Endothelial cell of umbilical vein (primary cell): ENCODE results near the gene PARS2. TPM values are rescaled to one million over a fixed set of nuclear protein-coding genes. Genes with fewer than 3 reads are reported as not detected.

ENCODE experiments used
- BruUV-seq: library from RNA; stranded (reverse); fragments of 400-500 nt; replicated peaks from 2 replicates; lab custom pipeline; 2021; lab: Mats Ljungman, UMichigan
- CTCF ChIA-PET: fragments of 300-600, 350-600 bp; sonication (Branson Sonifier 250); formaldehyde crosslinking; loops from one replicate; lab custom pipeline; 2021; ENCODE audit warnings: antibody characterized with exemption, inconsistent platforms; lab: Charles Lee
- POLR2A ChIA-PET: fragments of 300-600, 350-600 bp; sonication (Branson Sonifier 250); formaldehyde crosslinking; loops from one replicate; lab custom pipeline; 2021; ENCODE audit warnings: antibody characterized with exemption, inconsistent platforms; lab: Charles Lee
- DNase-seq: peaks from one replicate; pipeline ENCODE4 v3.0.0-alpha.2; 2011; ENCODE audit warnings: low read depth, low spot score
- FAIRE-seq: peaks from 2 replicates; lab custom pipeline; 2011; peaks lifted over from hg19 to GRCh38; lab: Jason Lieb, UNC
- H2AFZ ChIP-seq: 2 replicates; pipeline ENCODE4 v1.6.0; 2012; ENCODE audit warnings: low read depth, low read length, control low read depth, inconsistent platforms
- H3K27ac ChIP-seq: 2 replicates; pipeline ENCODE4 v1.5.1; 2011; ENCODE audit warnings: low read depth, mild to moderate bottlenecking, control low read depth, low read length, moderate library complexity; ENCODE audit not compliant: insufficient read depth
- H3K27me3 ChIP-seq, 2 experiments: 2 replicates each; pipeline versions ENCODE4 v1.6.0 to v1.6.1; 2011; ENCODE audit warnings: low read length in 2 of 2, mixed read lengths in 1 of 2; ENCODE audit not compliant: control insufficient read depth in 2 of 2, insufficient read depth in 2 of 2
- H3K36me3 ChIP-seq, 2 experiments: 2 replicates in 1 of 2; 3 replicates in 1 of 2; pipeline ENCODE4 v1.5.1; 2011; ENCODE audit warnings: low read length in 2 of 2, mild to moderate bottlenecking in 1 of 2, moderate library complexity in 1 of 2; ENCODE audit not compliant: control insufficient read depth in 2 of 2, insufficient read depth in 2 of 2; ENCODE audit errors: extremely low read depth in 1 of 2
- H3K4me1 ChIP-seq: 3 replicates; pipeline ENCODE4 v1.5.1; 2011; ENCODE audit warnings: mild to moderate bottlenecking, low read length; ENCODE audit not compliant: control insufficient read depth, insufficient read depth; ENCODE audit errors: extremely low read depth
- H3K4me2 ChIP-seq: 2 replicates; pipeline ENCODE4 v1.6.1; 2011; ENCODE audit warnings: low read length, control low read depth, mixed read lengths; ENCODE audit not compliant: insufficient read depth
- H3K4me3 ChIP-seq, 3 experiments: fragments of 200-600 bp in 1 of 3; sonication (generic), shearing (Covaris generic) in 1 of 3; replicated peaks in 1 of 3; 2 replicates each; pipeline ENCODE4 v1.5.1; 2011 to 2016; ENCODE audit warnings: control low read depth in 3 of 3, low read length in 3 of 3, mild to moderate bottlenecking in 2 of 3, inconsistent platforms in 1 of 3, low read depth in 1 of 3, moderate library complexity in 1 of 3; ENCODE audit not compliant: insufficient read depth in 1 of 3
- H3K79me2 ChIP-seq: 2 replicates; pipeline ENCODE4 v1.6.0; 2012; ENCODE audit warnings: low read length, inconsistent platforms; ENCODE audit not compliant: control insufficient read depth, insufficient read depth
- H3K9ac ChIP-seq: replicated peaks from 2 replicates; pipeline ENCODE3; 2011; ENCODE audit warnings: low read length, control low read depth; ENCODE audit not compliant: insufficient read depth; ENCODE audit errors: extremely low read depth
- H3K9me1 ChIP-seq: replicated peaks from 3 replicates; pipeline ENCODE4 v1.6.0; 2011; ENCODE audit warnings: mild to moderate bottlenecking, low read length; ENCODE audit not compliant: control insufficient read depth, insufficient read depth; ENCODE audit errors: extremely low read depth
- H3K9me3 ChIP-seq: replicated peaks from 2 replicates; pipeline ENCODE4 v1.5.1; 2012; ENCODE audit warnings: low read length, inconsistent platforms; ENCODE audit not compliant: control insufficient read depth, insufficient read depth
- H4K20me1 ChIP-seq: replicated peaks from 2 replicates; pipeline ENCODE3; 2011; ENCODE audit warnings: mild to moderate bottlenecking, low read length; ENCODE audit not compliant: control insufficient read depth, insufficient read depth; ENCODE audit errors: extremely low read depth
- EZH2 ChIP-seq: IDR thresholded peaks from 2 replicates; pipeline ENCODE4 v1.6.1; 2012; ENCODE audit warnings: borderline replicate concordance, low read depth, mild to moderate bottlenecking, moderate library complexity, low read length, inconsistent platforms; ENCODE audit not compliant: severe bottlenecking
- FOS ChIP-seq: IDR thresholded peaks from 2 replicates; pipeline ENCODE4 v1.6.1; 2011; ENCODE audit warnings: mild to moderate bottlenecking, low read length, moderate library complexity, borderline replicate concordance; ENCODE audit not compliant: insufficient read depth
- GATA2 ChIP-seq: IDR thresholded peaks from 2 replicates; pipeline ENCODE4 v1.7.0; 2011; ENCODE audit warnings: low read depth, mild to moderate bottlenecking, moderate library complexity, mixed read lengths, low read length; ENCODE audit not compliant: insufficient read length, insufficient read depth
- JUN ChIP-seq: IDR thresholded peaks from 2 replicates; pipeline ENCODE4 v1.6.1; 2011; ENCODE audit warnings: borderline replicate concordance, low read depth; ENCODE audit not compliant: insufficient read length, insufficient read depth
- MYC ChIP-seq: IDR thresholded peaks from one replicate; pipeline ENCODE4 v1.6.1; 2011; ENCODE audit warnings: mild to moderate bottlenecking, low read depth, low read length
- POLR2A ChIP-seq: IDR thresholded peaks from 2 replicates; pipeline ENCODE4 v1.6.1; 2012; ENCODE audit warnings: low read depth, mild to moderate bottlenecking, control low read depth, low read length
- POLR2AphosphoS5 ChIP-seq: IDR thresholded peaks from 2 replicates; pipeline ENCODE4 v1.6.1; 2012; ENCODE audit warnings: low read depth, mild to moderate bottlenecking, control low read depth, low read length, moderate library complexity; ENCODE audit not compliant: insufficient read depth
- dilution Hi-C: fragments of 300-500 bp; cut with MboI; formaldehyde crosslinking; loops from one replicate; pipeline ENCODE4 v1.15.0; 2019; ENCODE audit warnings: low sequenced_read_pairs; ENCODE audit not compliant: extremely low pct_ligation_motif_present
- intact Hi-C: fragments of 100-400 bp; cut with micrococcal nuclease; formaldehyde crosslinking; loops from one replicate; pipeline ENCODE4 v1.10.0; 2022
- polyA plus RNA-seq, 4 experiments: library from polyadenylated mRNA; depleted of rRNA in 3 of 4; stranded (reverse) in 3 of 4; unstranded in 1 of 4; fragments of >200 nt; gene quantifications; 2 replicates each; pipeline versions ENCODE4 v1.2.1 to v1.2.3, GENCODE V29; 2011 to 2012; ENCODE audit warnings: missing spikeins in 1 of 4
- total RNA-seq: library from RNA; stranded (reverse); gene quantifications from 2 replicates; pipeline ENCODE4 v1.2.3, GENCODE V29; 2021
- TF ChIP-seq, protein P1 (sequence below), 2 donors: IDR thresholded peaks; 1 replicate in 1 of 2; 2 replicates in 1 of 2; pipeline ENCODE4 v1.5.1; 2011; ENCODE audit warnings: low read length in 2 of 2, mild to moderate bottlenecking in 2 of 2, moderate library complexity in 2 of 2, control low read depth in 1 of 2, inconsistent platforms in 1 of 2, low read depth in 1 of 2; ENCODE audit not compliant: insufficient read depth in 1 of 2; ENCODE audit errors: extremely low read depth in 1 of 2
- TF ChIP-seq, protein P2 (sequence below): IDR thresholded peaks from 2 replicates; pipeline ENCODE4 v1.6.1; 2011; ENCODE audit not compliant: insufficient read depth, insufficient read length

The PARS2 gene
- total and polyA plus RNA-seq, 2 donors (not counting 3 experiments of a cell fraction or from before 2014, with no cell fraction given), result 2.0 to 3.8 TPM

DNA sequence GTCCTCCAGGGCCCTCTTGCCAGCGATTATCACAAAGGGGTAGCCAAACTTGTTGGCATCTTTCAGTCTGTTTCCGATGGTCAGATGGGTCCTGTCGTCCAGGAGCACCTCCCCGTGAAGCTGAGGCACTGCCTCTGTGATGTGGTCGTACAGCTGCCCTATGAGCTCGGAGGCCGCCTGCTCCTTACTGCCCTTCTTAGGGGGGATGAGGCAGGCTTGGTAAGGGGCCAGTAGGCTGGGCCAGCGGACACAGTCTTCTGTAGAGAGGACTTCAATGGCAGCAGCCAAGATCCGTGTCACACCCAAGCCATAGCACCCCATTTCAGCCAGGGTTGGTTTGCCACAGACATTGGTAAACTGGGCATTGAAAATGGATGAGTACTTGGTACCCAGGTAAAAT is 6.5 kb downstream of the PARS2 start:
- no peak overlapping the region for H3K9ac ChIP-seq
- no peak for FAIRE-seq
- intact Hi-C loops, result no loop called here

More for the DNA sequence above, 6.5 kb downstream of the PARS2 start:
- Histone ChIP-seq H3K36me3 (peaks cover 0 to 11% of the 10 kb centered on the region in 2 experiments), H3K9me3 (no peaks in the 10 kb centered on the region), H3K4me1 (no peaks in the 10 kb centered on the region), H3K4me3 (no peak overlapping the region), H3K4me2 (no peak overlapping the region), H4K20me1 (no peaks in the 10 kb centered on the region), H3K27ac (no peak overlapping the region), H3K9me1 (no peaks in the 10 kb centered on the region), H3K79me2 (no peaks in the 10 kb centered on the region), H2AFZ (no peak overlapping the region), H3K27me3 (no peaks in the 10 kb centered on the region)
- TF ChIP-seq FOS, result no peak
- TF ChIP-seq, protein P1, sequence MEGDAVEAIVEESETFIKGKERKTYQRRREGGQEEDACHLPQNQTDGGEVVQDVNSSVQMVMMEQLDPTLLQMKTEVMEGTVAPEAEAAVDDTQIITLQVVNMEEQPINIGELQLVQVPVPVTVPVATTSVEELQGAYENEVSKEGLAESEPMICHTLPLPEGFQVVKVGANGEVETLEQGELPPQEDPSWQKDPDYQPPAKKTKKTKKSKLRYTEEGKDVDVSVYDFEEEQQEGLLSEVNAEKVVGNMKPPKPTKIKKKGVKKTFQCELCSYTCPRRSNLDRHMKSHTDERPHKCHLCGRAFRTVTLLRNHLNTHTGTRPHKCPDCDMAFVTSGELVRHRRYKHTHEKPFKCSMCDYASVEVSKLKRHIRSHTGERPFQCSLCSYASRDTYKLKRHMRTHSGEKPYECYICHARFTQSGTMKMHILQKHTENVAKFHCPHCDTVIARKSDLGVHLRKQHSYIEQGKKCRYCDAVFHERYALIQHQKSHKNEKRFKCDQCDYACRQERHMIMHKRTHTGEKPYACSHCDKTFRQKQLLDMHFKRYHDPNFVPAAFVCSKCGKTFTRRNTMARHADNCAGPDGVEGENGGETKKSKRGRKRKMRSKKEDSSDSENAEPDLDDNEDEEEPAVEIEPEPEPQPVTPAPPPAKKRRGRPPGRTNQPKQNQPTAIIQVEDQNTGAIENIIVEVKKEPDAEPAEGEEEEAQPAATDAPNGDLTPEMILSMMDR (IDR thresholded peaks at IDR 0.05; ENCODE audit: extremely low read depth in 1 of 2, insufficient read depth in 1 of 2, low read depth in 1 of 2, low read length in 2 of 2), result no peak
- no peak for TF ChIP-seq EZH2
- no peak for TF ChIP-seq JUN
- TF ChIP-seq, protein P2, sequence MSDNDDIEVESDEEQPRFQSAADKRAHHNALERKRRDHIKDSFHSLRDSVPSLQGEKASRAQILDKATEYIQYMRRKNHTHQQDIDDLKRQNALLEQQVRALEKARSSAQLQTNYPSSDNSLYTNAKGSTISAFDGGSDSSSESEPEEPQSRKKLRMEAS, result no peak
- no peak for TF ChIP-seq GATA2
- no peak for TF ChIP-seq POLR2AphosphoS5
- TF ChIP-seq MYC, result no peak
- TF ChIP-seq POLR2A, result no peak
- CTCF ChIA-PET, result no interaction called here
- no TSS peak for BruUV-seq
- POLR2A ChIA-PET, result no interaction called here
- DNase-seq, result no peak
- dilution Hi-C loops, result no loop called here
